ENCODE results near the gene LYRM2.

LYRM2 gene

GRCh38 chr6:89583559-89583958 is 55.0 kb downstream of the LYRM2 start:
- TF ChIP-seq ZFX (IDR thresholded peaks at IDR 0.05), result no peak
- TF ChIP-seq CTCF (conservative IDR thresholded peaks at IDR 0.05), result no peak
- no peak overlapping the region for H3K27ac ChIP-seq

- H3K27ac ChIP-seq, result no peak overlapping the region
- TF ChIP-seq CTCF (conservative IDR thresholded peaks at IDR 0.05) (no peak), ZFX (IDR thresholded peaks at IDR 0.05) (no peak)
Observed at GRCh38 chr6:89582669-89583325, 55.8 kb downstream of the LYRM2 start.

- TF ChIP-seq CTCF (conservative IDR thresholded peaks at IDR 0.05) (no peak), ZFX (IDR thresholded peaks at IDR 0.05) (no peak)
- H3K27ac ChIP-seq, result no peak overlapping the region
Observed at GRCh38 chr6:89581689-89582088, 56.9 kb downstream of the LYRM2 start.

GRCh38 chr6:89580997-89581666 is 57.4 kb downstream of the LYRM2 start:
- TF ChIP-seq CTCF (conservative IDR thresholded peaks at IDR 0.05) (no peak), ZFX (IDR thresholded peaks at IDR 0.05) (no peak)
- H3K27ac ChIP-seq, result no peak overlapping the region

GRCh38 chr6:89575562-89575960 is 63.0 kb downstream of the LYRM2 start:
- TF ChIP-seq CTCF (conservative IDR thresholded peaks at IDR 0.05) (no peak), ZFX (IDR thresholded peaks at IDR 0.05) (no peak)
- H3K27ac ChIP-seq, result no peak overlapping the region

GRCh38 chr6:89574910-89575561 is 63.5 kb downstream of the LYRM2 start:
- TF ChIP-seq ZFX (IDR thresholded peaks at IDR 0.05), result no peak
- TF ChIP-seq CTCF (conservative IDR thresholded peaks at IDR 0.05), result no peak
- H3K27ac ChIP-seq, result no peak overlapping the region

Data from C4-2B (cell line).